Body of pancreas (tissue), 4 donors: ENCODE results near the gene FA2H.

Experiments used
- CTCF ChIP-seq, 7 experiments: fragments of 450-650 bp in 4 of 7; fragments of 200-600 bp in 3 of 7; sonication (generic) in 3 of 7; IDR thresholded peaks; one replicate each; pipeline ENCODE4 v1.5.1; 2016 to 2019; ENCODE audit warnings: antibody characterized with exemption in 7 of 7
- POLR2A ChIP-seq, 3 donors: fragments of 450-650 bp; IDR thresholded peaks; one replicate each; pipeline ENCODE4 v1.6.1; 2016; ENCODE audit warnings: antibody characterized with exemption in 3 of 3, mild to moderate bottlenecking in 2 of 3

GRCh38 chr16:74695450-74696422 is 78.9 kb downstream of the FA2H start:
- no peak for TF ChIP-seq CTCF (IDR thresholded peaks at IDR 0.05)
- TF ChIP-seq POLR2A (IDR thresholded peaks at IDR 0.05), result peak in 2 of 3 donors; percentile 58 to 59
